Activated CD4-positive, alpha-beta T cell treated with anti-CD3 and anti-CD28 coated beads, Interleukin-10, Interleukin-2, amounts not matched to agents 100 ng/mL and 50 ng/mL, durations not matched to agents 16 hours and 8 hours (primary cell): Measurements from ENCODE around the gene CAPN3.

Experiments
- DNase-seq: peaks from one replicate; pipeline ENCODE4 v3.0.0-alpha.2; 2020

The CAPN3 gene

GRCh38 chr15:42457445-42458442 is 98.4 kb downstream of the CAPN3 start:
- no peak for DNase-seq

- no peak for DNase-seq
These were observed 102.0 kb downstream of the CAPN3 start for GRCh38 chr15:42461261-42461660.
